HL-60/S4 (cell line): ENCODE measurements around the gene EZR.

ENCODE experiments used
- in situ Hi-C: fragments of 300-500 bp; cut with MboI; formaldehyde crosslinking; loops from 2 replicates; pipeline ENCODE4 v1.14.3; 2022; ENCODE audit warnings: low sequenced_read_pairs

EZR gene

DNA sequence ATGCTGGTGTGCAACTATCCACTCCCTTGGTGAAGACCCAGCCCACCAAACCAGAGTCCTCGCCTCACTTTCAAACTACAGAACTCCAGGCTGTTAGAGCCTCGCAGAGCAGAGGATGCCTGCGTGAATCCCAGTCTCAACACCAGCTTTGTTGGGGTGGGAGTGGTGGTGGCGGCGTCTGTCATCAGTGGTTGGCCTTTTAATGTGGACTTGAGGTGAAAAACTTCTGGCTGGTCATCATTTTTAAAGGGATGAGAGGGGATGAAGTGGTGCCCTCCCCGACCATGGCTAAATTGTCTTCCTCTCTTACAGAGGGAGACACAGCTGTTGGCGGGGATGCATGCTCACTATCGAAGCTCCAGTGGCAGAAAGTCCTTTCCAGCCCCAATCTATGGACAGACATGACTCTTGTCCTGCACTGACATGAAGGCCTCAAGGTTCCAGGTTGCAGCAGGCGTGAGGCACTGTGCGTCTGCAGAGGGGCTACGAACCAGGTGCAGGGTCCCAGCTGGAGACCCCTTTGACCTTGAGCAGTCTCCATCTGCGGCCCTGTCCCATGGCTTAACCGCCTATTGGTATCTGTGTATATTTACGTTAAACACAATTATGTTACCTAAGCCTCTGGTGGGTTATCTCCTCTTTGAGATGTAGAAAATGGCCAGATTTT is 54.9 kb downstream of the EZR start:
- in situ Hi-C loops: no loop called here

DNA sequence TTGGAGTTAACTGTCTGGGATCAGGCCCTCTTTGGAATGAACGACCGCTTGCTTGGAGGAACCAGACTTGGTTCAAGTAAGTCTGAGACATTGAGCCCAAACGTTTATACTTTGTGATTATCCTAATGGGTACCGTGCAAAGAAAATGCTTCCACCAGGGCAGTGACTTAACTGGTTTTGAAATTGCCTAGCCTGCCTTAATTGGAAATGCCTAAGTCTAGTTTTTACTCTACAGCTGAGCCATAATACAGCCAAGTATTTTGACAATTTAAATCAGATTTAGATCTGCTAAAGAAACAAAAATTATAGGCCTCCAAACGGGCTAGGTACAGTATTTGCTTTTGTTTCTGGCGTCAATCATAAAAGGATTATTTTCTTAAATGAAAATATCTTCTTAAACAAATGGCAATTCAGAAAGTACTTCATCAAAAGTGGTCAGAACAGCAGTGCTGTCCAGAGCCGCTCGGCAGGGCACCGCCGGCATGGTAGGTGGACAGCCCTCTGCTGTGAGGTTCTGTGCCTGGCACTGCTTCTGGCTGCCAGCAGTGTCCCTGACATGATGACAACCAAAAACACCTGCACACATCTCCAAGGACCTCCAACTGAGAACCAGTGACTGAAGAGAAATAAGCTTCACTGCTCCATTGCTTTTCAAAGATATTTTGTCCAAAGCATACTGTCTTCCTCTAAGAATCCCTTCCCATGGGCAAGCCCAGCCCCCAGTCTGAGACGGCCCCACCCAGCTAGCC is 55.6 kb downstream of the EZR start:
- in situ Hi-C loops: no loop called here

DNA sequence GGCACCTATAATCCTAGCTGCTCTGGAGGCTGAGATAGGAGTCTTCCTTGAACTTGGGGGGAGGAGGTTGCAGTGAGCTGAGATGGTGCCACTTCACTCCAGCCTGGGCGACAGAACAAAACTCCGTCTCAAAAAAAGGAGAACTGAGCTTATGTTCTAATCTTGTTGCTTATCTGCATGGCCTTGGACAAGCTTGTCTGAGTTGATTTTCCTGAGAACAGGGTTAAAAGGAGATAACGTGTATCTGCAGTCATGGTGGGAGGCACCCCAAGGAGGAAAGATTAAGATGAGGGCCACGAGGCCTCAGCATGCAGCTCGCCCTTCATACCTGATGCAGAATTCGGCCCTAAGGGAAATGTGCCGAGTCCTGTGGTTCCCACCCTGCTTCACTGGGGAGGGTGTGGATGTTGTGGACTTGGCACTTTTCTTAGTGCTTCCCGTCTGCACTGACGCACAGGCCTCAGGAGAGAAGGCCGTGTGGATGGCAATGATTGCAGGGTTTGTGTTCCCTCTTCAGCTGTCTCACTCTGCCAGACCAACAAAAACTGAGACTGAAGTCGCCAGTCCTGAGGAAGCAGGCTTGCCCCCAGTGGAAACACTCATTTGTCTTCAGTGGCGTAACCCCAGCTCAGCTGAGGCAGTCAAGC is 56.3 kb downstream of the EZR start:
- in situ Hi-C loops: no loop called here

DNA sequence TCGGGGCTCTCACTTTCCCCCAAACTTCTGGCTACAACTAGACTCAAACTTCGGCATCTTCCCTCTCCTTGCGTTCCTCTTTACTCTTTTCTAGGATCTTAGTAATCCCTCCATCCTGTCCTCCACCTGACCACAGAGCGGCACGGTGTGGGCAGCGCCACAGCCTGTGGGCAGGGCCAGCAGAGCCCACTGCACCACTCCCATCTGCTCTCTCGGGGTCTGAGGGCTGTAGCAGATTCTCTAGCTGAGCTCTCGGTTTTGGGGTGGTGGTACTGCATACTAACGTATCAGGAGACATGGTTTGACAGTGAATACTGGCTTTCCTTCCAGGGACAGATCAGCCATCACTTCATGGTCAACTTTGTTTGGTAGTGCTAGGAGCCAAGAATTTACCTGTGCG is 57.4 kb downstream of the EZR start:
- in situ Hi-C loops: no loop called here

DNA sequence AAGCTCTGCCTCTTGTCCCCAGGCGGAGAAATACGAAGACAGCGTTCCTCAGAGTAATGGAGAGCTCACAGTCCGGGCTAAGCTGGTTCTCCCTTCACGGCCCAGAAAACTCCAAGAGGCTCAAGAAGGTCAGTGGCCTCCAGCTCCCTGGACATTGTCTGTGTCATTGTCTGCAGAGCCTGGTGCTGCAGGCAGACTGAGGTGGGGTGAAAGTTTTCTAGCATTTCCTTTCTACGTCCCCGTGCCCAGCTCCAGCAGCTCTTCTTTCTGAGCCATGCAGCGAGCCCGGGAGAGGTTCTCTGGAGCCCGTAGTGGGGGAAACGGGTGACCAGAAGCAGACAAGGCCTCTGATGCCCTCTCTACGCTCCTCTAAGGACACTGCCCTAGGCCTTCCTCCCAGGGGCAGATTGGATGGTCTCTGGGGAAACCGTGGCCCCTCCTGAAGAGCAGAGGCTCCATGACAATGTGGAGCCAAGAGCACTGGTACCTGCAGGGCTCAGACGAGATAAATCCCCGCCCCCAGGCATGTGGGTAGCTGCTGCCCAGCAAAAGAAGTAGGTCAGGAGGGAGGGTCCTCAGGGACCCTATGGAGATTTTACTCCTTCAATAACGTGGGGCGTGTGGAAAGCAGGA is 58.4 kb downstream of the EZR start:
- in situ Hi-C loops: no loop called here

DNA sequence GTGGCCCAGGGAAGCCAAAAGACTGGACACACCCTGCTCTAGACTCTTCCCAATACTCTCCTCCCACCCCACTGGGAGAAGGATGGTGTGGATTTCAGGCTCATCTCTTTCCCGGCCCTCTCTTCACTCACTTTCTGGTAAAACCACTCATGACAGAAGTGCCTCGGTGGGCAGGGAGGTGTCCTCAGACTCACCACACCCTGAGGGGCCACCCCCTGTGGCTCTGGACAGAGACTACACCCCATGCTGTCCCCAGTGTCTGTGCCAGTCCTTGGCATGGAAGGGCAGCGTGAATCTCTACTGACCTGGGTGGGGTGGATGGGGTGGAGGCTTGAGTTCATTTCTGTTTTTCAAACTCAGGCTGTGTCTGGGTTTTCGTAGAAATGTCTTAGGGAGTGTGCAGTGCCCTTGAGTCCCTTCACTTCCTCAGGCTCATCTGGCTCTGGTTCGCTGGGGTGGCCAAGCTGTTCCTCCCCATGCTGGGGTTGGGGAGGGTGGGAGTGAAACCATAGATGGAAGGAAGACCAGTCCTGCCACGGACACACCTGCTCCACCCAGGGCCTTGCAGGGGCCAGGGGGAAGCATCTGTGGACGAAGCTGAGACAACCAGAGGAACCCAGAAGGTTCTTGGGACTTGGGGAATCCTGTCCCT is 59.1 kb downstream of the EZR start:
- in situ Hi-C loops: no loop called here

DNA sequence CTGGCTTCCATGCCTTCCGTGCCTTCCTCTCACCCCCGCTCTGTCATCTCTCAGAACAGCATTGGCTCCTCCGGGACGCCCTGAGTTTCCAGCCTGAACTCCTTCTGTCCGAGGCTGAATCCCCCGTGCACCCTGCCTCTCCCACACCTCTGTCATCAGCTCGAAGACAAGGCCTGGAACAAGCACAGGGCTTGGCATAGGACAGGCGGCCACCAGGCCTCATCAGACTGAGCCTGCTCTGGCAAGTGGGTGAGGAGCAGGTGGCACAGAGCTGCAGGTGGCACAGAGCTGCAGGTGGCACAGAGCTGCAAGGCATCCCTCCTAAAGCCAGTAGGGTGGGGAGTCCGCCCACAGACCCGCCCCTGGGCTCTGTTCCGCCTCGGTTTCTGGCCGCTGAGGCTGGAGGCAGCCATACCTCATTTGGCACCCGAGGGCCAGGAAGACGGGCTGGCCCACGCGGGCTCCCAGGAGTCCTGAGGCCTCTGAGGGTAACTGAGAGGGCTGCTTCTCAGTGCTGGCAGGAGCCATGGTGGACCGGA is 60.2 kb downstream of the EZR start:
- in situ Hi-C loops: no loop called here

DNA sequence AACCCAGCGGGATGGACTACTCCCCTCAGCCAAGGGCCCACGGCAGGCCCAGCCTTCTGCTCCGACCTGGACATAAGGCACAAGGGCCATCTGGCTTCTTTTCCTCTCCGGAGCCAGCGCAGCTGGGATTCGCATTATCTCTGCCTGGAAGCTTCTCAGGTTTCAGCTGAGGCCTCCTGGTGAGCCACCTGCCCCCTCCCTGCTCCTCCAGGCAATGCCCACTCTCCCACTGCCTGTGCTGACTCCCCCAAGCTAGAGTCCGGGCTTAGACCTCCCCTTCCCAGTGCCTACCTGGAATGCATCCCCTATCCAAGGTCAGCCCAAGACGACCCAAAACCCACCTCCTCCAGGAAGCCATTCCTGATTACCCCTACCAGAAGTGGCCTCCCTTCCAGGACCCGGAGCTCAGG is 60.7 kb downstream of the EZR start:
- in situ Hi-C loops: no loop called here

DNA sequence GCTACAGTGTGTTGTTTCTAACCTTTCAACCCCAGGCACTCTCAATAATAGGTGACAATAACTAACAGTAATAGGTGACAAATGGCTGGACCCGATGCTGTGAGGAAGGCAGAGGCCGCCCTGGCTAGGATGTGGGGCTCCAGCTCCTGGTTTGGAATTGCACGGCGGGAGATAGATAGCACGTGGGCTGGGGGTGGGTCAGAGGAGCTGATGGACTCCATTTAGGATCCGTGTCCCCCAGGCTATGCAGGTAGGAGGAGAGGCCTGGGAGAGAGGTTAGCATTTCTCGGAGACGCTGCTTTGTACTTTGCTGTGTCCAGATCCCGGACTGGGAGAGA is 61.4 kb downstream of the EZR start:
- in situ Hi-C loops: no loop called here

DNA sequence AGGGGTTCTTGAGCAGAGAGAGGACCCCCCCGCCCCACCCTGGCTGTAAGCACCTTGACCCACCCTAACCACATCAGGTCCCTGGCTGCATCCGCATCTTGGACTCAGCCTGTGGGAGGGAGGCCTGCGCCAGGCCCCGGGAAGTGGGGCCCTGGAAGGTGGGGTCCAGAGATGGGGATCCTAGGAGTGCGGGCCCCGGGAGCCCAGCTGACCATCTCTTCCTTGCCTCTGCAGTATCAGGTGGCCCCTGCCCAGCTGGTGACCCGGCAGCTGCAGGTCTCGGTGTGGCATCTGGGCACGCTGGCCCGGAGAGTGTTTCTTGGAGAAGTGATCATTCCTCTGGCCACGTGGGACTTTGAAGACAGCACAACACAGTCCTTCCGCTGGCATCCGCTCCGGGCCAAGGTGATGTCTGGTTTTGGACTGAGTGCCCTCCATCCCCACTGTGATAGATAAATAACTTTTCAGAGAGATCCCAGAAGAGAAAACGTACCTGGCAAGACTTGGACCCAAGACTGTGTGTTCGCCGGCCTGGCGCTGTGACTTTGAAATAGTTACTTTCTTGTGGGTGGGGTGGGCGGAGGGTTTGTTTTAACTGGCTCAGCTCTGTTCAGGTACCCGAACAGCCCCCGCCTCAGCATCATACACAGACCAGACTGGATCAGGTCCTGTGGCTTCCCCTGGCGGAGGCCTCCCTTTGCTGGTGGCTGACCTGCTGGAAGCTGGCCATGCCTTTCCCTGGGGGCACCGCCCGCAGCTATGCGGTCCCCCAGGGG is 62.0 kb downstream of the EZR start:
- in situ Hi-C loops: no loop called here

DNA sequence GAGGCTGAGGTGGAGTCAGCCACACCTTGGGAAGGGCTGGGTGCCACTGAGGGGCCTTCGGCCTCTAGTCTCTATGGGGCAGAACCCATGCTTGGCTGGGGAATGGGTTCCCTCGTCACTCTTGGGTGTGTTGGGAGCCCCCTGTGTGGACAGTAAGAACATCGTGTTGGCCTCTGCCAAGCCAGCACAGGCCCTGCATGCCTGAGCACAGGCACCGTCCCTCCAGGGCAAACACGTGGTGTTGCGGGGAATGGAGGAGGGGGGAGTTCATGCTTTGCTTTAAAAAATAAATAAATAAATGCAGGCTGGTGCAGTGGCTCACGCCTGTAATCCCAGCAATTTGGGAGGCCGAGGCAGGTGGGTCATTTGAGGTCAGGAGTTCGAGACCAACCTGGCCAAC is 63.0 kb downstream of the EZR start:
- in situ Hi-C loops: no loop called here

DNA sequence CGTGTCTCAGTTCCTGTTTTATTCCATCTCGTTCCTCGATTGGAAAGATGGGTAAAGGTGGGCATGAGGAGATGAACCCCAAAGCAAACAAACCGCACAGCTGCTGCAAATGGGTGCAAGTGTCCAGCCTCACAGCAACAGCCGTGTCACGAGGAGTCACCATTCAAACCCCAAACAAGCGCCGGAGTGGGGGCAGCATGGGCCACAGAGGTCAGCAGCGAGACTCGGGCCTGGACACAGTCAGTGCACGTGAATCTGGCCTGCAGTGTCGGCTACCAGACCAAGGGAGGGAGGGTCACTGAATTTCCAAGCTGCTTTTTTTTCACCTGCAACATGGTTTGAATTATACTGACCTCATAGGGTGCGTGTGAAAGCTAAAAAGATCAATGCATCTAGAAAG is 63.5 kb downstream of the EZR start:
- in situ Hi-C loops: no loop called here

DNA sequence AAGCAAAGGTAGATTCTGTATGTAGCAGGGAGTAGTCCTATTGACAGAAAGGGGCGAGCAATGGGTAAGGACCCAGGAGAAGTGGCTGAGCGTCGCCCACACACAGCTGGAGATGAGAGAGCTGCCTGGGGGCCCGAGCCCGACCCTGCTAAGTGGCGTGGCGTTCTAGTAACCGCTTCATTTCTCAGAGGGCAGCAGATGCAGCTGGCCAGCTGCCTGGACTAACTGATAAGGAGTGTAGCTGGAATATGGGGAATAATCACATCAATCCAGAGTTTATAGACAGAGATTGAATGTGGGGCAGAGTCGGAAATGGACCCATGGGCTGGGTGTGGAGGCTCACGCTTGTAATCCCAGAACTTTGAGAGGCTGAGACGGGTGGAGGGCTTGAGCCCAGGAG is 64.4 kb downstream of the EZR start:
- in situ Hi-C loops: no loop called here

DNA sequence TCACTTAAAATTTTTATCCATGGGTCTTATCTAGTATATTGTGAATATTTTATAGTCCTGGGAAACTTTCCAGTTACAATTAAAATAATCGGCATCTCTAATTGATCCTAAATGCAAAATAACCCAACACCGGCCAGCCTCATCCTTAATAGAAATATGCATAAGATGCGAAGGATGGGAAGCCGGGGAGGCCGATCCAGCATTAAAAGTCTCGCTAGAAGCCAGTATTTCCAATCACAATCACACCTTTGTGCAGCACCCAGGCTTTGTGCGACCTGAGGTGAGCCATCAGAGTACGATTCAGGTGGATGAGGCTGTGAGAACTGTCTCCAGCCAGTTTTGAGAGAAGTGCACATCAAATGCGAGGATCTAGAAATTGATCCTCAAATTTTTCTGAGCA is 65.4 kb downstream of the EZR start:
- in situ Hi-C loops: no loop called here

DNA sequence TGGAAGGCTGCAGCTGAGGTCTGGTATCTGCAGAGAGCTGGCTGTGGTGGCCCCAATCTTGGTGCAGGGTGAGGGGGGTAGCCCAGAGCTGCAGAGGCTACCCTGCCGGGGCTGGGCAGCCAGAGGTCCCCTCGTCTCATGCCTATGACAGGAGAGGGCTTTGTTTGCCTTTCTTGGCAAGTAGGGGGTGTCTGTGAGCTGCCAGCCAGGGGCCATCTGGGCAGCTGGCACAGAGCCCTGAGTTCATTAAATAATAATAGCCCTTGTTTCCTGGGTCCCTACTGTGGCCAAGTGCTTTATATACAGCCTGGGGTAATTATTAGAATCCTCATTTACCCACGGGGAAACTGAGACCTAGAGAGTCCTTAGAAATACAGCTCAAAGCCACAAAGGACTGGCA is 66.6 kb downstream of the EZR start:
- in situ Hi-C loops: no loop called here

DNA sequence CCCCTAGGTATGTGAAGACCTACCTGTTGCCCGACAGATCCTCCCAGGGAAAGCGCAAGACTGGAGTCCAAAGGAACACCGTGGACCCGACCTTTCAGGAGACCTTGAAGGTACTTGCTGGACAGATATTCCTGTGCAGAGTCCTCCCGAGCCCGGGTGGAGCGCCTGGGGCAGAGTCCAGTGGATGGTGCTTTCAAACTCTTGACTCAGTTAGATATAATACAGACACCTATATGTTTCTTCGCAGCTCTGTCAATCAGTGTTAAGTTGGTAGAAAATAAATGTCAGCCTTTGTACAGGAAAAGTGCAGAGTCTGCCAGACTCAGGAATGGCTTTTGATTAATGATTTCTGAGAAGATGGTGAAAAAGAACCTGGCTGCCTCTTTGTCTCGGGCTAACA is 67.2 kb downstream of the EZR start:
- in situ Hi-C loops: no loop called here

DNA sequence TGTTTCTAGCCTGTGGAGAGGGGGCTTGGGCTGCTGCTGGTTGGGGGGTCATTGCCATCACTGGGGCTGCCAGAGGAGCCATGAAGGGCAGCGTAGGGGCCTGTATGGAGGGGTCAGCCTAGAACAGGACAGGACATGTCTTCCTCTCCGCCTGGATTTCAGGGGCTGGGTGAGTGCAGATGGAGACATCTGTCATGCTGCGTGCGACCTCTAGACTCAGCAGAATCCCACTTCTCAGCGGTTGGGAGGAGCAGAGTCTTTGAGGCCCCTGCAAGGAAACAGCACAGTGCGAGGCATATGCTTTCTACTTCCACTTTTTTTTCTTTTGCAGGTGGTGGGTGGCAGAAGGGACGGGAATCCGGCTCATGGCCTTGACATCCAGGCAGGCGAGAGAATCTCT is 67.9 kb downstream of the EZR start:
- in situ Hi-C loops: no loop called here

DNA sequence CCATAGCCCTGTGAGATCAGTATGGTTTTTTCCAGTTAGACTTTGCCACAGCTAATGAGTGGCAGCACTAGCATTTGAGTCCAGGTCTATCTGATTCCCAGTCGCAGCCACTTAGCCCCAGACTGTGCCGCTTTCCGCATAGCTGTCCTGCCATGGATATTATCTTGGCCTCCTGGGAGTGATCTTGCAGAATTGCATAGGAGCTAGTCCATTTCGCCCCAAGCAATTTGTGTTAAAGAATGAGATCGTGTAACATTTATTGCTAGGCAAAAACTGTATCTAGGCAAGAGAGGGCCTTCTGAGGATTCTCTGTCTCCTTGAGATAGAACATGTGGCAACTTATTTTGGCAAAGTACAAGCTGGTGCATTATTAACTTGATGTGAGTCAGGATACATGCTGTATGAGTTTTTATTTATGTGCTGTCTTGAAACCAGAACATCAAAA is 74.2 kb downstream of the EZR start:
- in situ Hi-C loops: no loop called here

DNA sequence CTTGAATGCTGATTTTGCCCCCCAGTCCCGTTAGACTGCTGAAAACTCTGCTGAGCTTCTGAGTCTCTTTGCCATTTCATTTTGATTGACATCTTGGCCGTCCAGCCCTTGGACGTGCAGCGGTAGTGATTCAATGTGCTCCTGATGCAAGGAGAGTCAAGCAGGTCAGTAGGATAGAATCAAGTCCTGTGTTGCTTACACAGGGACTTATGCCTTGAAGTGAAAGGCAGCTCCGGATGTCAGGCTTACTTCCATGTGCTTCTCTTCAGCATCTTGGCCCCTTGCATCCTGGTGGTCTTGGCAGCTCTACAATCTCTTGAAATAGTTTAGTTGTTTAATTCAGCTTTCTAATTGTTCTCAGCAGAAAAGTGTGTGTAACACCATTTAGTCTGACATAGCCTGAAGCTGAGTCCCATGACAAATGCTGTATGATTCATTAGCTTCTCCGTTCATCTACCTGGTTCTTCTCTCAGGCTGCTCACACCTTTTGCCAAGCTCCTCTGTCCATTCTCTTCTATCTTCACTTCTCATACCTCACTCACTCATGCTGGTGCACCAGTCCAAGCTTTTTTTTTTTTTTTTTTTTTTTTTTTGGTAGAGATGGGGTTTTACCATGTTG is 76.0 kb downstream of the EZR start:
- in situ Hi-C loops: no loop called here

DNA sequence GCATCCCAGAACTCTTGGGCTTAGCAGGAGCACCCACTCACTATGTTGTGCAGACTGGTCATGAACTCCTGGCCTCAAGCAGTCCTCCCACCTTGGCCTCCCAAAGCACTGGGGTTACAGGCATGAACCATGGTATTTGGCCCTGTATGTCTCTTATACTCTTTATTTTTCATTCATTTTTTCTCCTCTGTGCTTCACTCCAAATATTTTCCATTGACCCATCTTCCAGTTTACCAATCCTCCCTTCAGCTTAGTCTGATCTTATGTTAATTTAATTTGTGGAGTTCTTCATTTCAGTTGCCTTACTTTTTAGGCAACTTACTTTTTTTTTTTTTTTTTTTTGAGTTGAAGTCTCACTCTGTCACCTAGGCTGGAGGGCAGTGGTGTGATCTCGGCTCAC is 79.5 kb downstream of the EZR start:
- in situ Hi-C loops: no loop called here
